Cardiac muscle cell (in vitro differentiated cells and primary cell): ENCODE data around the gene CRTAP. TPM values are rescaled to one million over a fixed set of nuclear protein-coding genes. Genes with fewer than 3 reads are reported as not detected.
"Not testable (repeated sequence)": the region's sequence is repeated elsewhere in the genome, so short reads cannot be mapped to it uniquely, and the experiment has no call there.

ENCODE experiments used
- DNase-seq, 2 donors: peaks; one replicate each; pipeline versions ENCODE4 v3.0.0 to v3.0.0-alpha.2; 2010 to 2017; ENCODE audit warnings: low read depth in 1 of 2, low spot score in 1 of 2
- H3K27ac ChIP-seq: fragments of 200-600 bp; sonication (generic); 2 replicates; pipeline ENCODE4 v1.5.1; 2016
- H3K27me3 ChIP-seq: fragments of 200-600 bp; sonication (generic); 2 replicates; pipeline ENCODE4 v1.6.0; 2016; ENCODE audit warnings: control low read depth
- H3K36me3 ChIP-seq: fragments of 200-600 bp; sonication (generic); 2 replicates; pipeline ENCODE4 v1.5.1; 2016; ENCODE audit warnings: control low read depth
- H3K4me1 ChIP-seq: fragments of 200-600 bp; sonication (generic); 2 replicates; pipeline ENCODE4 v1.8.1; 2017; ENCODE audit warnings: low read depth, mild to moderate bottlenecking, mixed run types
- H3K4me3 ChIP-seq: fragments of 200-600 bp; sonication (generic); 2 replicates; pipeline ENCODE4 v1.5.1; 2016; ENCODE audit warnings: mild to moderate bottlenecking
- H3K9me3 ChIP-seq: fragments of 200-600 bp; sonication (generic); 2 replicates; pipeline ENCODE4 v1.5.1; 2017; ENCODE audit warnings: low read depth, mild to moderate bottlenecking, control low read depth
- polyA plus RNA-seq: library from polyadenylated mRNA; unstranded; fragments of >200 nt; fragmentation: Nextera tagmentation; extraction: Ambion mirVana; gene quantifications from 2 replicates; pipeline ENCODE4 v1.2.1, GENCODE V29; 2016
- total RNA-seq: library from RNA; depleted of rRNA; stranded (reverse); fragments of >200 nt; gene quantifications from 2 replicates; pipeline ENCODE4 v1.2.3, GENCODE V29; 2016
- TF ChIP-seq, protein P1 (sequence below): IDR thresholded peaks from 2 replicates; pipeline ENCODE4 v1.5.1; 2012; ENCODE audit warnings: low read depth, mild to moderate bottlenecking, low read length

CRTAP gene
- total RNA-seq = 62.1 and 127 TPM in 2 replicates
- 83.6 and 99.8 TPM in 2 replicates for polyA plus RNA-seq

- Histone ChIP-seq H3K4me1 (peaks cover 16% of the 10 kb centered on the region), H3K9me3 (no peaks in the 10 kb centered on the region), H3K27me3 (no peaks in the 10 kb centered on the region), H3K27ac (peak within 1 kb of the TSS; percentile 95), H3K4me3 (peak within 1 kb of the TSS; percentile 90), H3K36me3 (no peaks in the 10 kb centered on the region)
- DNase-seq = peak; percentile 95 to 99
- TF ChIP-seq, protein P1, sequence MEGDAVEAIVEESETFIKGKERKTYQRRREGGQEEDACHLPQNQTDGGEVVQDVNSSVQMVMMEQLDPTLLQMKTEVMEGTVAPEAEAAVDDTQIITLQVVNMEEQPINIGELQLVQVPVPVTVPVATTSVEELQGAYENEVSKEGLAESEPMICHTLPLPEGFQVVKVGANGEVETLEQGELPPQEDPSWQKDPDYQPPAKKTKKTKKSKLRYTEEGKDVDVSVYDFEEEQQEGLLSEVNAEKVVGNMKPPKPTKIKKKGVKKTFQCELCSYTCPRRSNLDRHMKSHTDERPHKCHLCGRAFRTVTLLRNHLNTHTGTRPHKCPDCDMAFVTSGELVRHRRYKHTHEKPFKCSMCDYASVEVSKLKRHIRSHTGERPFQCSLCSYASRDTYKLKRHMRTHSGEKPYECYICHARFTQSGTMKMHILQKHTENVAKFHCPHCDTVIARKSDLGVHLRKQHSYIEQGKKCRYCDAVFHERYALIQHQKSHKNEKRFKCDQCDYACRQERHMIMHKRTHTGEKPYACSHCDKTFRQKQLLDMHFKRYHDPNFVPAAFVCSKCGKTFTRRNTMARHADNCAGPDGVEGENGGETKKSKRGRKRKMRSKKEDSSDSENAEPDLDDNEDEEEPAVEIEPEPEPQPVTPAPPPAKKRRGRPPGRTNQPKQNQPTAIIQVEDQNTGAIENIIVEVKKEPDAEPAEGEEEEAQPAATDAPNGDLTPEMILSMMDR = no peak
Measured at GRCh38 chr3:33113772-33114621, at the start of gene CRTAP. CRTAP (plus strand) TSS chr3:33114014; CDS start chr3:33114078, 64 bp downstream.

DNA sequence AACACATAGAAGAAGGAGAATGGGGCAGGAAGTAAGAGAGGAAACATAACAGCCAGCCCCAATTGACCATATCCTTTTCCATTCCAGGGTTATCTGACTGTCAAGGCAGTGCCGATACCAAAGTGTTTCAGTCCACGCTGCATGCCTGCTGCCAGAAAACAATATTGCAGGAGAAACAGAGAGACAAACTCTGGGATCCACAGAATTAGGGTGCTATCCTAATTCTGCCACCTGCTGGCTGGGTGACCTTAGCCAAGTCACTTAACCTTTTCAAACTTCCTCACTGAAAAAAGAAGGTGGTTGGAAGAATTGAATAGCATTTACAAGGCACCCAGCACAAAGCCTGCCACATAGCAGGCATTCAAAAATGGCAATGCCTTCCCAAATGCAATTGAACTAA, 48.9 kb upstream of the CRTAP start:
- no peaks in the 10 kb centered on the region for H3K27me3 ChIP-seq
- DNase-seq = no peak
- no peaks in the 10 kb centered on the region for H3K4me1 ChIP-seq
- TF ChIP-seq, protein P1 = no peak
- H3K4me3 ChIP-seq = no peak overlapping the region
- no peak overlapping the region for H3K27ac ChIP-seq
- no peaks in the 10 kb centered on the region for H3K9me3 ChIP-seq
- no peaks in the 10 kb centered on the region for H3K36me3 ChIP-seq

- TF ChIP-seq, protein P1 = no peak
- H3K27ac ChIP-seq = no peak overlapping the region
- H3K27me3 ChIP-seq = no peaks in the 10 kb centered on the region
- H3K36me3 ChIP-seq = no peaks in the 10 kb centered on the region
- peak in 1 of 2 donors; percentile 33 for DNase-seq
- peaks cover 8% of the 10 kb centered on the region for H3K4me1 ChIP-seq
- H3K4me3 ChIP-seq = no peak overlapping the region
- H3K9me3 ChIP-seq = no peaks in the 10 kb centered on the region
Measured at GRCh38 chr3:33067484-33067883, 46.3 kb upstream of the CRTAP start.

- not testable (repeated sequence) for H3K27me3 ChIP-seq, H3K9me3 ChIP-seq, H3K36me3 ChIP-seq, H3K27ac ChIP-seq, H3K4me3 ChIP-seq, H3K4me1 ChIP-seq
- peak in 1 of 2 donors; percentile 7 for DNase-seq
Measured at GRCh38 chr3:33069862-33070261, 44.0 kb upstream of the CRTAP start.

GRCh38 chr3:33071181-33071580, 42.6 kb upstream of the CRTAP start:
- Histone ChIP-seq H3K36me3 (no peaks in the 10 kb centered on the region), H3K4me1 (peaks cover 8% of the 10 kb centered on the region), H3K9me3 (no peaks in the 10 kb centered on the region), H3K27ac (peak overlapping the region; percentile 48), H3K4me3 (no peak overlapping the region), H3K27me3 (no peaks in the 10 kb centered on the region)
- TF ChIP-seq, protein P1 = no peak
- DNase-seq = no peak

DNA sequence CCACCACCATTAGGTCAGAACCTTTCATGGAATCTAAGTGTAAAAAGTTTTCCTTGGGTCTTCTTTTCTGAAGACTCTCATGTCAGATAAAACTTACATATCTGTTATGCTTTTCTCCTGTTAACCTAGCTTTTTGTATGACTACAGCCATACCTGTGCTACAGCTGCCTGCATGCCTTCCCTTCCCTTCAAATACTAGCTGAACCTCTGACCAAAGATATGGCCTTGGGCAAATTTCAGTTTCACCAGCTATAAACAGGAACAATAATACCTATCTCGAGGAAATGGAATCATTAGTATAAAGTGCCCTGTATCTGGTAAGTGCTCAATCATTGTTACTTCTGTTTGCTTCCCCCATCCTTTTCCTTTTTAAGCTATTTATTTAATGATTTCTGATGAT, 41.9 kb upstream of the CRTAP start:
- Histone ChIP-seq H3K9me3 (no peaks in the 10 kb centered on the region), H3K27me3 (no peaks in the 10 kb centered on the region), H3K36me3 (no peaks in the 10 kb centered on the region), H3K4me1 (peaks cover 8% of the 10 kb centered on the region), H3K4me3 (no peak overlapping the region), H3K27ac (peak overlapping the region; percentile 48)
- no peak for DNase-seq
- TF ChIP-seq, protein P1 = no peak
